ENCODE results near the gene CAST.

GRCh38 chr5:96640696-96641095 is 21.5 kb upstream of the CAST start:
- TF ChIP-seq POLR2A (IDR thresholded peaks at IDR 0.05) (no peak), CTCF (IDR thresholded peaks at IDR 0.05) (no peak)
